Body of pancreas (tissue), 4 donors: ENCODE measurements around the gene SHISAL1. TPM values are rescaled to one million over a fixed set of nuclear protein-coding genes. Genes with fewer than 3 reads are reported as not detected.

Source experiments
- ATAC-seq: fragments of 150-250 bp; one replicate; pipeline ENCODE4 v1.9.1; 2016
- DNase-seq, 4 donors: peaks; one replicate each; pipeline ENCODE4 v3.0.0-alpha.2; 2019
- H3K27ac ChIP-seq, 4 donors: fragments of 200-600 bp; sonication (generic); 1 replicate in 3 of 4; 2 replicates in 1 of 4; pipeline versions ENCODE4 v1.5.1 to v1.6.1; 2016 to 2019; ENCODE audit warnings: mild to moderate bottlenecking in 1 of 4, mixed read lengths in 1 of 4, moderate library complexity in 1 of 4
- H3K27me3 ChIP-seq, 2 donors: fragments of 200-600 bp; sonication (generic); one replicate each; pipeline ENCODE4 v1.6.0; 2016; ENCODE audit warnings: mild to moderate bottlenecking in 1 of 2
- H3K36me3 ChIP-seq, 2 donors: fragments of 200-600 bp; sonication (generic); replicated peaks in 1 of 2; 2 replicates each; pipeline ENCODE4 v1.5.1; 2016; ENCODE audit warnings: low read depth in 2 of 2; ENCODE audit not compliant: insufficient read depth in 1 of 2
- H3K4me1 ChIP-seq: fragments of 200-600 bp; sonication (generic); one replicate; pipeline ENCODE4 v1.6.0; 2016
- H3K4me3 ChIP-seq, 2 donors: fragments of 200-600 bp; sonication (generic); 1 replicate in 1 of 2; 2 replicates in 1 of 2; pipeline ENCODE4 v1.5.1; 2016 to 2019
- H3K9me3 ChIP-seq, 3 donors: fragments of 200-600 bp; sonication (generic); 1 replicate in 2 of 3; 2 replicates in 1 of 3; pipeline ENCODE4 v1.5.1; 2016
- POLR2A ChIP-seq, 3 donors: fragments of 450-650 bp; IDR thresholded peaks; one replicate each; pipeline ENCODE4 v1.6.1; 2016; ENCODE audit warnings: antibody characterized with exemption in 3 of 3, mild to moderate bottlenecking in 2 of 3
- WGBS, 2 donors: methylation state at CpG; one replicate each; pipeline ENCODE4 v1.1.5; 2017; 5-methylcytosine and 5-hydroxymethylcytosine counted together
- intact Hi-C: fragments of 100-400 bp; cut with DNase I; formaldehyde crosslinking; loops from one replicate; pipeline ENCODE4 v1.15.1; 2023
- total RNA-seq, 2 donors: library from RNA; depleted of rRNA; stranded (reverse); fragments of >200 nt; gene quantifications; one replicate each; pipeline ENCODE4 v1.1.0, GENCODE V29; 2016
- TF ChIP-seq, protein P1 (sequence below), 7 experiments: fragments of 450-650 bp in 4 of 7; fragments of 200-600 bp in 3 of 7; sonication (generic) in 3 of 7; IDR thresholded peaks; one replicate each; pipeline ENCODE4 v1.5.1; 2016 to 2019; ENCODE audit warnings: antibody characterized with exemption in 7 of 7

The SHISAL1 gene
- total RNA-seq, 2 donors from 2014 or later = 0.78 to 1.6 TPM

DNA sequence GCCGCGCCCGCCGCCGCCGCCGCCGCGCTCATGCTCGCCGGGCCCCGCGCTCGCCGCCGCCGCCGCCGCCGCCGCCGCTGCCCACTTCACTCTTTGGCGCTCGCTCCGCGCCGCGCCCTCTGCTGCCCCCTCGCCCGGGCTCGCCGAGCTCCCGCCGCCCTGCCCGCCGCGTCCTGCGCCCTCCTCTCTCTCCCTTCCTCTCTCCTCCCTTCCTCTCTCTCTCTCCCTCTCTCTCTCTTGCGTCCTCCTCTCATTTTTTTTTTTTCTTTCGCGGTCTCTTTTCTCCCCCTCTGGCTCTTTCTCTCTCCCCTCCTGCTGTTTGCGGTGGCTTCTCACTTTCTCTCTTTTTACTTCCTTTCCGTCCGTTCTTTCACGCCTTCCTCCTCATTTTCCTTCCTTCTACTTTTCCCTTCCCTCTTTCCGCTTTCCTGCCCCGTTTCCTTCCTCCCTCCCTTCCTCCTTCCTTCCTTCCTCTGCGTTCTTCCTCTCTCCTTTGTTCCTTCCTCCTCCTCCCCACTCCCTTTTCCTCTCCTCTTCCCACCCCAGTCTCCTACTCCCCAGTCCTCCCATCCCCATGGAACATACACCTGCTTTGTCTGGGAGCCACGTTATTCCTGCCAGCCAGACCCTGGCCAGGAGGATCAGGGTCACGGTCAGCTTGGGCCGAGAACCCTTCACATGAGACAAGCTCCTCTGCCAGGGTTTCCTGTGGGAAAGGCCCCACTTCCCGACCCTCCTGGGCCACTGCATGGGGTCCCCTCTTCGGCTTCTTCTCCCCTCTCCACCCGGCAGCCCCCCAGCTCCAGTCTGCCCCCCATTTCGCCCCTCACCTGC is 19.3 kb upstream of the SHISAL1 start:
- WGBS, 2 donors = 5 to 6% methylated on average over 40 to 44 of the region's 55 CpGs
- Histone ChIP-seq H3K27me3 (peaks cover 0 to 6% of the 10 kb centered on the region in 2 donors), H3K36me3 (no peaks in the 10 kb centered on the region), H3K27ac (no peak overlapping the region), H3K9me3 (no peaks in the 10 kb centered on the region), H3K4me3 (no peak overlapping the region), H3K4me1 (peaks cover 6% of the 10 kb centered on the region)
- intact Hi-C loops = no loop called here
- TF ChIP-seq, protein P1, sequence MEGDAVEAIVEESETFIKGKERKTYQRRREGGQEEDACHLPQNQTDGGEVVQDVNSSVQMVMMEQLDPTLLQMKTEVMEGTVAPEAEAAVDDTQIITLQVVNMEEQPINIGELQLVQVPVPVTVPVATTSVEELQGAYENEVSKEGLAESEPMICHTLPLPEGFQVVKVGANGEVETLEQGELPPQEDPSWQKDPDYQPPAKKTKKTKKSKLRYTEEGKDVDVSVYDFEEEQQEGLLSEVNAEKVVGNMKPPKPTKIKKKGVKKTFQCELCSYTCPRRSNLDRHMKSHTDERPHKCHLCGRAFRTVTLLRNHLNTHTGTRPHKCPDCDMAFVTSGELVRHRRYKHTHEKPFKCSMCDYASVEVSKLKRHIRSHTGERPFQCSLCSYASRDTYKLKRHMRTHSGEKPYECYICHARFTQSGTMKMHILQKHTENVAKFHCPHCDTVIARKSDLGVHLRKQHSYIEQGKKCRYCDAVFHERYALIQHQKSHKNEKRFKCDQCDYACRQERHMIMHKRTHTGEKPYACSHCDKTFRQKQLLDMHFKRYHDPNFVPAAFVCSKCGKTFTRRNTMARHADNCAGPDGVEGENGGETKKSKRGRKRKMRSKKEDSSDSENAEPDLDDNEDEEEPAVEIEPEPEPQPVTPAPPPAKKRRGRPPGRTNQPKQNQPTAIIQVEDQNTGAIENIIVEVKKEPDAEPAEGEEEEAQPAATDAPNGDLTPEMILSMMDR (IDR thresholded peaks at IDR 0.05) = peak in 1 of 7 experiments; percentile 24
- no peak for TF ChIP-seq POLR2A (IDR thresholded peaks at IDR 0.05)
- DNase-seq = peak in 1 of 4 donors; percentile 36
- no peak for ATAC-seq

- ATAC-seq = no peak
- intact Hi-C loops = no loop called here
- no peak overlapping the region for H3K4me3 ChIP-seq
These were observed 18.3 kb upstream of the SHISAL1 start for GRCh38 chr22:44330744-44331660.

GRCh38 chr22:44330188-44330743 is 17.5 kb upstream of the SHISAL1 start:
- TF ChIP-seq, protein P1 (IDR thresholded peaks at IDR 0.05) = no peak
- no peak for TF ChIP-seq POLR2A (IDR thresholded peaks at IDR 0.05)
- H3K27ac ChIP-seq = no peak overlapping the region
- peaks cover 6% of the 10 kb centered on the region for H3K4me1 ChIP-seq
- peaks cover 0 to 6% of the 10 kb centered on the region in 2 donors for H3K27me3 ChIP-seq
- ATAC-seq = no peak
- no peak for DNase-seq
- intact Hi-C loops = no loop called here
- H3K9me3 ChIP-seq = no peaks in the 10 kb centered on the region
- H3K4me3 ChIP-seq = no peak overlapping the region
- 8 to 21% methylated on average over 8 to 12 of the region's 12 CpGs for WGBS, 2 donors
- no peaks in the 10 kb centered on the region for H3K36me3 ChIP-seq

More at GRCh38 chr22:44330744-44331660, 18.3 kb upstream of the SHISAL1 start:
- Histone ChIP-seq H3K27me3 (peaks cover 0 to 6% of the 10 kb centered on the region in 2 donors), H3K27ac (no peak overlapping the region), H3K9me3 (no peaks in the 10 kb centered on the region), H3K4me1 (peaks cover 6% of the 10 kb centered on the region), H3K36me3 (no peaks in the 10 kb centered on the region)
- 2 to 3% methylated on average over 20 to 73 of the region's 103 CpGs for WGBS, 2 donors
- TF ChIP-seq POLR2A (IDR thresholded peaks at IDR 0.05) = no peak
- TF ChIP-seq, protein P1 (IDR thresholded peaks at IDR 0.05) = no peak
- no peak for DNase-seq

DNA sequence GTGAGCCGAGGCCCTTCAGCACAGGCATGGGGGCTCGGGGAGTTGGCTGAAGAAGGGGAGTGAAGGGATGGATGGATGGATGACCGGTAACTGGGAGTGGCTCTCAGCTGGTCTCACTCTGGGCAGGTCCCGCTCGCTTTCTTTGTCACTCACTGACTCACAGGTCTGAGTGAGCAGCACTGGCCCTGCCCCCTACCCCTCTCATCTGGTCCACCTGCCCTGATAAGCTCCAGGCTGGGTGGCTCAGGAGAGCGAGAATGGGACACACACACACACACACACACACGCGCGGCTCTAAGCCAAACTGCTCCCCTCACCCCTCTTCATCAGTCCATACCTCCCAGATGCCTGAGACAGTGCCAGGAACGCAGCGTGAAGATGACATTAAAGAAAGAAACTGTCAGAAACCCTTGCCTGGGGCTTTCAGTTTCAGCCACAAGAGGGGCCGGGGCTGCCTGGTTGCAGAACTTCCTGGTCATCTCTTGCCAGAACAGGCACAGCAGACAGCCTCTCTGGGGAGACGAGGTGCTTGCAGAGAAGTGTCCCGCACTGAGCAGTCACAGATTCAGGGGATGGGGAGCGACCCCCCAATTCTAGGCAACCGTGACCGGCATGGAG is 16.5 kb upstream of the SHISAL1 start:
- Histone ChIP-seq H3K27me3 (peaks cover 0 to 6% of the 10 kb centered on the region in 2 donors), H3K27ac (no peak overlapping the region), H3K4me3 (no peak overlapping the region), H3K36me3 (no peaks in the 10 kb centered on the region), H3K4me1 (peaks cover 6% of the 10 kb centered on the region), H3K9me3 (no peaks in the 10 kb centered on the region)
- 30 to 43% methylated on average over 12 to 17 of the region's 17 CpGs for WGBS, 2 donors
- DNase-seq (no peak), ATAC-seq (no peak)
- TF ChIP-seq POLR2A (IDR thresholded peaks at IDR 0.05) = no peak
- TF ChIP-seq, protein P1 (IDR thresholded peaks at IDR 0.05) = no peak
- intact Hi-C loops = no loop called here
